ENCODE results near the gene SFPQ. TPM values are rescaled to one million over a fixed set of nuclear protein-coding genes. Genes with fewer than 3 reads are reported as not detected.

Gene SFPQ
- 442 and 469 TPM in 2 replicates for total RNA-seq (2021; fragmentation: NEBNext Ultra II Directional; extraction: Animal tissue kit (Norgen Biotek cat#: 25700))
- 109 and 118 TPM in 2 replicates for polyA plus RNA-seq (2011; rRNA removed)
- 176 TPM for polyA plus RNA-seq (2011; cell fraction: cytosol; rRNA removed)
- 113 TPM for polyA plus RNA-seq (2011; cell fraction: nucleus; rRNA removed)
- polyA plus RNA-seq (2012, experiment 1 of 2): 376 to 503 TPM (median 386 TPM) in 4 replicates
- polyA plus RNA-seq (2012, experiment 2 of 2): 78.0 TPM
- polyA plus RNA-seq (2013, experiment 1 of 2): 361 TPM
- 325 TPM for polyA plus RNA-seq (2013, experiment 2 of 2)
- 94.7 and 99.9 TPM in 2 replicates for polyA minus RNA-seq (2011; rRNA and poly(A)+ RNA removed)
- polyA minus RNA-seq (2011; cell fraction: cytosol; rRNA and poly(A)+ RNA removed): 139 TPM
- polyA minus RNA-seq (2011; cell fraction: nucleus; rRNA and poly(A)+ RNA removed): 203 TPM
- long read RNA-seq, experiment 1, transcript SFPQ-205 (3 exons, 2,835 nt): minor isoform, 7 of 265 reads
- long read RNA-seq, experiment 1, transcript SFPQ-201 (10 exons, 3,747 nt): major isoform, 8 of 265 reads
- long read RNA-seq, experiment 1, transcript SFPQ-203 (3 exons, 1,431 nt): major isoform, 8 of 265 reads
- long read RNA-seq, experiment 1, partial matches to known transcripts: 156 of 265 reads
- long read RNA-seq, experiment 1, other reads (novel, unspliced or antisense): 84 of 265 reads
- long read RNA-seq, experiment 2, partial matches to known transcripts: 131 of 139 reads
- long read RNA-seq, experiment 2, other reads (novel, unspliced or antisense): 3 of 139 reads

DNA sequence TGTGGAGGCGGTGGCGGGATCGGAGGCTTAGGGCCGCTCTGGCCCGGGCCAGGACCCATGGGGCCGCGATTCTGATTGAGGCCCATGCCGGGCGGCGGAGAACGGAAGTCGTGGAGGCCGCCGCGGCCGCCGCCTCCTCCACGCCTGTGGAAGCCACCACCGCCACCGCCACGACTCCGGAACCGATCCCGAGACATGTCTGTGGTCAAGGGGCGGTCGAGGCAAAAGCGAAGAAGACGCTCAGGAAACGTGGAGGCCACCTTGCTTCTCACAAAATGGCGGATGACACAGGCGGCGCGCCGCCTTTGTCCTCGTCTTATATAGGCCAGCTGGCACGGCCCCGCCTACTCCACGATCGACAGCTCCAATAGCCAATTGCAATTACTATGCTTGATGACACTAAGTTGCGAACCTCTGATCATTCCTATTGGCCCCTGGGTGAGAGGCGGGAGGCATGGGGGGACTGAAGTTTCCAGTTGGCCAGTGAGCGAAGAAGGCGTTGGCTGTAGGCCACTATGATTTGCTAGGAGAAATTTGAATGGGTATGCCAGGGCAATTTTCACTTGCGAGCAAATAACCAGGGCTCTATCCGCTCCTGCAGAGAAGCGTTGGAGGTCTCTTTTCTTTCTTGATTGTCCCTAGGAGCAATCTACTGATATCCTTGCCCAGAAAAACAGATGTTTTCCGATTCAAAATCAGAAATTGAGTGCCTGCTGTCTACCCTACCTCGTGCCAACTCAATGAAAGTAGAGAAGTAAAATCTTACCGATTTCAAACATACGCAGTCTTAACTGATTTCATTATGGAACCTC is at the start of gene SFPQ:
SFPQ (minus strand) TSS at position 293 of the 812 bp plus-strand sequence; CDS start at position 197, 96 bp downstream.
- Histone ChIP-seq H4K91ac (replicated peaks; ENCODE audit: insufficient read length, low read length) (peak within 1 kb of the TSS; percentile 98), H2BK5ac (ENCODE audit: low read depth, low read length) (peak within 1 kb of the TSS; percentile 98), H2BK20ac (ENCODE audit: low read length) (no peak within 1 kb of the TSS), H3K79me1 (ENCODE audit: low read depth, low read length) (0 out of 2 replicates have a peak, but pooled peaks cover 3% of the 10 kb centered on the region), H2BK12ac (ENCODE audit: low read depth, low read length) (no peak within 1 kb of the TSS), H3K4me3 (ENCODE audit: extremely low read depth in 1 of 4, insufficient read depth in 2 of 4, low read depth in 3 of 4, low read length in 4 of 4) (peak within 1 kb of the TSS; percentile 92 to 99 (median 97)), H3K36me3 (ENCODE audit: control insufficient read depth in 2 of 4, insufficient read depth in 4 of 4, low read length in 3 of 4) (peaks cover 25 to 39% (median 34%) of the 10 kb centered on the region in 4 experiments), H3K4me2 (ENCODE audit: insufficient read depth in 1 of 2, low read depth in 2 of 2, low read length in 2 of 2) (peak within 1 kb of the TSS; percentile 61 to 85), H3K23me2 (ENCODE audit: low read depth, low read length) (0 out of 2 replicates have a peak, but pooled peaks cover 5% of the 10 kb centered on the region), H4K8ac (ENCODE audit: extremely low read depth, insufficient read depth, low read length) (peak within 1 kb of the TSS; percentile 100), H3K14ac (ENCODE audit: insufficient read length) (no peak within 1 kb of the TSS), H3K79me2 (ENCODE audit: control insufficient read depth in 1 of 2, insufficient read depth in 2 of 2, low read length in 2 of 2) (peaks cover 23 to 49% of the 10 kb centered on the region in 2 experiments), H3K27ac (ENCODE audit: low read depth, low read length) (peak within 1 kb of the TSS; percentile 98), H3K18ac (ENCODE audit: extremely low read depth, low read length) (peak within 1 kb of the TSS; percentile 87), H2BK120ac (replicated peaks; ENCODE audit: low read depth, low read length) (no peak within 1 kb of the TSS), H2AK5ac (ENCODE audit: low read depth, low read length) (no peak within 1 kb of the TSS), H3K23ac (ENCODE audit: insufficient read length) (no peak within 1 kb of the TSS), H3K27me3 (replicated peaks in 1 of 4; ENCODE audit: control insufficient read depth in 3 of 4, extremely low read depth in 1 of 4, insufficient read depth in 3 of 4, low read length in 3 of 4) (no peaks in the 10 kb centered on the region), H2BK15ac (ENCODE audit: low read length) (no peak within 1 kb of the TSS), H4K5ac (ENCODE audit: insufficient read length, low read depth, low read length) (peak within 1 kb of the TSS; percentile 95), H3K4me1 (replicated peaks in 1 of 4; ENCODE audit: control insufficient read depth in 3 of 4, insufficient read depth in 4 of 4, low read length in 3 of 4) (peaks cover 4 to 10% (median 8%) of the 10 kb centered on the region in 4 experiments; a peak in 6 of 7 replicates), H3K4ac (replicated peaks; ENCODE audit: insufficient read length, low read depth, low read length) (peak within 1 kb of the TSS; percentile 91), H3K56ac (replicated peaks; ENCODE audit: insufficient read length, low read depth, low read length) (peak within 1 kb of the TSS; percentile 97), H3K9ac (replicated peaks in 1 of 4; ENCODE audit: extremely low read depth in 1 of 4, low read depth in 3 of 4, low read length in 3 of 4) (peak within 1 kb of the TSS; percentile 98 to 100 (median 99)), H2AFZ (ENCODE audit: low read length) (no peak within 1 kb of the TSS), H3K9me3 (ENCODE audit: insufficient read depth in 2 of 2, low read depth in 1 of 2, low read length in 1 of 2) (no peaks in the 10 kb centered on the region), H4K20me1 (replicated peaks in 1 of 2; ENCODE audit: control insufficient read depth in 1 of 2, insufficient read depth in 2 of 2, low read length in 2 of 2) (peaks cover 23% of the 10 kb centered on the region in 2 experiments)
- ChIA-PET CTCF (ENCODE audit: partially characterized antibody) (no interaction called here), POLR2A (ENCODE audit: partially characterized antibody) (interaction anchor here (0.6 to 2.2 kb wide), 34 partner anchors 9 to 360 kb away, joined by 3 to 9 read pairs (median 4); partner anchors contain the start of genes SMIM12 and ZMYM4)
- FAIRE-seq (peak; percentile 50), DNase-seq (ENCODE audit: low read depth in 1 of 2, low spot score in 2 of 2) (peak; percentile 98 to 100)
- 5% methylated on average over 39 of the region's 50 CpGs; no CpG with 5 or more reads in 1 of the 2 experiments for WGBS, 2 experiments (ENCODE audit: extremely low coverage in 1 of 2, insufficient coverage in 1 of 2, insufficient read length in 1 of 2, insufficient replicate concordance in 2 of 2, low coverage in 1 of 2, low lambda C conversion rate in 2 of 2, missing lambda C conversion rate in 1 of 2)
- no peak for TF ChIP-seq KDM5A (IDR thresholded peaks at IDR 0.05; ENCODE audit: low read length)
- peak; percentile 84 for TF ChIP-seq SP2 (IDR thresholded peaks at IDR 0.05; ENCODE audit: low read length)
- 0 out of 4 replicates have a peak, but pooled peaks of 1 of the 2 experiments have one; percentile 57 for TF ChIP-seq SIN3A (conservative IDR thresholded peaks at IDR 0.05 in 1 of 2, IDR thresholded peaks at IDR 0.05 in 1 of 2; ENCODE audit: low read depth in 1 of 2, low read length in 2 of 2)
- no peak for TF ChIP-seq EP300 (IDR thresholded peaks at IDR 0.05; ENCODE audit: borderline replicate concordance in 1 of 2, low read depth in 2 of 2, low read length in 2 of 2)
- no peak for TF ChIP-seq RXRA (IDR thresholded peaks at IDR 0.05; ENCODE audit: insufficient read depth, low read depth, low read length)
- TF ChIP-seq, protein P1, sequence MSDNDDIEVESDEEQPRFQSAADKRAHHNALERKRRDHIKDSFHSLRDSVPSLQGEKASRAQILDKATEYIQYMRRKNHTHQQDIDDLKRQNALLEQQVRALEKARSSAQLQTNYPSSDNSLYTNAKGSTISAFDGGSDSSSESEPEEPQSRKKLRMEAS (IDR thresholded peaks at IDR 0.05): peak; percentile 88
- TF ChIP-seq RBBP5 (IDR thresholded peaks at IDR 0.05; ENCODE audit: borderline replicate concordance, low read depth, low read length): no peak; the same call in 1 of the 2 replicates
